Activated gamma-delta T cell treated with Interleukin-2 at 50 U/mL for 16 hours (primary cell): ENCODE data around the gene TIMM44.

ENCODE experiments used
- DNase-seq: peaks from one replicate; pipeline ENCODE4 v3.0.0-alpha.2; 2020

TIMM44 gene

GRCh38 chr19:7943444-7944176 lies at the start of gene TIMM44:
Gene TIMM44 (minus strand): TSS chr19:7943666. CDS start chr19:7943651, 15 bp downstream.
- peak; percentile 98 for DNase-seq

GRCh38 chr19:7992575-7992974 lies 49.1 kb upstream of the TIMM44 start:
- DNase-seq, result no peak

GRCh38 chr19:7989071-7989575 lies 45.7 kb upstream of the TIMM44 start:
- DNase-seq, result no peak

- no peak for DNase-seq
Measured at GRCh38 chr19:7988307-7988706, 44.8 kb upstream of the TIMM44 start.

- DNase-seq, result no peak
Measured at GRCh38 chr19:7987114-7987768, 43.8 kb upstream of the TIMM44 start.

- DNase-seq, result no peak
Measured at GRCh38 chr19:7986321-7987113, 43.1 kb upstream of the TIMM44 start.

- no peak for DNase-seq
Measured at GRCh38 chr19:7985481-7985911, 42.0 kb upstream of the TIMM44 start.

GRCh38 chr19:7983995-7984837 lies 40.8 kb upstream of the TIMM44 start:
- DNase-seq, result no peak

- no peak for DNase-seq
Measured at GRCh38 chr19:7983286-7983950, 40.0 kb upstream of the TIMM44 start.

- DNase-seq, result no peak
Measured at GRCh38 chr19:7982651-7983099, 39.2 kb upstream of the TIMM44 start.

- DNase-seq, result no peak
Measured at GRCh38 chr19:7982103-7982502, 38.6 kb upstream of the TIMM44 start.

GRCh38 chr19:7981661-7982060 lies 38.2 kb upstream of the TIMM44 start:
- no peak for DNase-seq

- no peak for DNase-seq
Measured at GRCh38 chr19:7981199-7981598, 37.7 kb upstream of the TIMM44 start.

GRCh38 chr19:7980635-7981121 lies 37.2 kb upstream of the TIMM44 start:
- no peak for DNase-seq

- no peak for DNase-seq
Measured at GRCh38 chr19:7980168-7980567, 36.7 kb upstream of the TIMM44 start.

GRCh38 chr19:7979559-7979958 lies 36.1 kb upstream of the TIMM44 start:
- DNase-seq, result no peak

- no peak for DNase-seq
Measured at GRCh38 chr19:7979011-7979410, 35.5 kb upstream of the TIMM44 start.

- no peak for DNase-seq
Measured at GRCh38 chr19:7978179-7978825, 34.8 kb upstream of the TIMM44 start.

GRCh38 chr19:7977723-7978040 lies 34.2 kb upstream of the TIMM44 start:
- DNase-seq, result no peak

- no peak for DNase-seq
Measured at GRCh38 chr19:7977021-7977722, 33.7 kb upstream of the TIMM44 start.

- no peak for DNase-seq
Measured at GRCh38 chr19:7976461-7976860, 33.0 kb upstream of the TIMM44 start.
